ENCODE data around the gene AHNAK. TPM values are rescaled to one million over a fixed set of nuclear protein-coding genes. Genes with fewer than 3 reads are reported as not detected.

AHNAK gene
- total RNA-seq, 1 experiment from 2014 or later, result 73.0 TPM

- Histone ChIP-seq H3K27ac (ENCODE audit: low read depth, low read length, poor library complexity, severe bottlenecking) (no peak overlapping the region), H3K4me1 (ENCODE audit: insufficient read depth, low read length, poor library complexity, severe bottlenecking) (peaks cover 19% of the 10 kb centered on the region), H3K4me3 (ENCODE audit: low read depth, low read length, poor library complexity, severe bottlenecking) (no peak overlapping the region), H3K27me3 (replicated peaks; ENCODE audit: insufficient read depth, low read depth, low read length, poor library complexity) (no peaks in the 10 kb centered on the region), H3K9me3 (ENCODE audit: low read depth, low read length, poor library complexity, severe bottlenecking) (no peaks in the 10 kb centered on the region), H3K36me3 (ENCODE audit: insufficient read depth, low read length, poor library complexity, severe bottlenecking) (no peaks in the 10 kb centered on the region)
- no peak for DNase-seq (ENCODE audit: low spot score)
- BruUV-seq (replicated peaks), result no TSS peak
- ChIA-PET CTCF (interaction anchor here (0.5 to 1.5 kb wide), 2 partner anchors 15 to 120 kb away, joined by 4 read pairs; no protein-coding TSS in a partner anchor), POLR2A (ENCODE audit: low non-redundant PET) (no interaction called here)
- intact Hi-C loops (cut with micrococcal nuclease; ENCODE audit: unreplicated experiment), result loop anchor here (5.0 kb wide), 1 partner anchor 139 kb away; no protein-coding TSS in a partner anchor
- no peak for TF ChIP-seq EZH2 (IDR thresholded peaks at IDR 0.05; ENCODE audit: borderline replicate concordance, low read depth, low read length, poor library complexity, severe bottlenecking)
- TF ChIP-seq CTCF (conservative IDR thresholded peaks at IDR 0.05; ENCODE audit: low read depth, low read length), result no peak
Measured at GRCh38 chr11:62423012-62423411, 123.6 kb downstream of the AHNAK start.

- ChIA-PET CTCF (interaction anchor here (0.7 to 1.5 kb wide), 2 partner anchors 36 to 121 kb away, joined by 4 to 9 read pairs; no protein-coding TSS in a partner anchor), POLR2A (ENCODE audit: low non-redundant PET) (no interaction called here)
- H3K9me3 ChIP-seq (ENCODE audit: low read depth, low read length, poor library complexity, severe bottlenecking), result no peaks in the 10 kb centered on the region
- intact Hi-C loops (cut with micrococcal nuclease; ENCODE audit: unreplicated experiment), result loop anchor here (5.0 kb wide), 1 partner anchor 140 kb away; no protein-coding TSS in a partner anchor
- TF ChIP-seq EZH2 (IDR thresholded peaks at IDR 0.05; ENCODE audit: borderline replicate concordance, low read depth, low read length, poor library complexity, severe bottlenecking) (no peak), CTCF (conservative IDR thresholded peaks at IDR 0.05; ENCODE audit: low read depth, low read length) (no peak)
- DNase-seq (ENCODE audit: low spot score), result no peak
- H3K36me3 ChIP-seq (ENCODE audit: insufficient read depth, low read length, poor library complexity, severe bottlenecking), result no peaks in the 10 kb centered on the region
- no peak overlapping the region for H3K4me3 ChIP-seq (ENCODE audit: low read depth, low read length, poor library complexity, severe bottlenecking)
- BruUV-seq (replicated peaks), result no TSS peak
- H3K27ac ChIP-seq (ENCODE audit: low read depth, low read length, poor library complexity, severe bottlenecking), result no peak overlapping the region
- H3K27me3 ChIP-seq (replicated peaks; ENCODE audit: insufficient read depth, low read depth, low read length, poor library complexity), result no peaks in the 10 kb centered on the region
- H3K4me1 ChIP-seq (ENCODE audit: insufficient read depth, low read length, poor library complexity, severe bottlenecking), result peaks cover 19% of the 10 kb centered on the region
Measured at GRCh38 chr11:62421996-62422395, 124.6 kb downstream of the AHNAK start.

GRCh38 chr11:62420882-62421281, 125.7 kb downstream of the AHNAK start:
- CTCF ChIA-PET, result interaction anchor here (0.7 kb wide), 1 partner anchor 17 kb away, joined by 6 read pairs; no protein-coding TSS in a partner anchor
- Histone ChIP-seq H3K9me3 (ENCODE audit: low read depth, low read length, poor library complexity, severe bottlenecking) (no peaks in the 10 kb centered on the region), H3K4me1 (ENCODE audit: insufficient read depth, low read length, poor library complexity, severe bottlenecking) (peaks cover 19% of the 10 kb centered on the region), H3K36me3 (ENCODE audit: insufficient read depth, low read length, poor library complexity, severe bottlenecking) (no peaks in the 10 kb centered on the region), H3K27ac (ENCODE audit: low read depth, low read length, poor library complexity, severe bottlenecking) (no peak overlapping the region), H3K4me3 (ENCODE audit: low read depth, low read length, poor library complexity, severe bottlenecking) (no peak overlapping the region), H3K27me3 (replicated peaks; ENCODE audit: insufficient read depth, low read depth, low read length, poor library complexity) (no peaks in the 10 kb centered on the region)
- intact Hi-C loops (cut with micrococcal nuclease; ENCODE audit: unreplicated experiment), result loop anchor here (5.0 kb wide), 1 partner anchor 141 kb away; no protein-coding TSS in a partner anchor
- BruUV-seq (replicated peaks), result no TSS peak
- DNase-seq (ENCODE audit: low spot score), result no peak
- POLR2A ChIA-PET (ENCODE audit: low non-redundant PET), result no interaction called here
- TF ChIP-seq EZH2 (IDR thresholded peaks at IDR 0.05; ENCODE audit: borderline replicate concordance, low read depth, low read length, poor library complexity, severe bottlenecking) (no peak), CTCF (conservative IDR thresholded peaks at IDR 0.05; ENCODE audit: low read depth, low read length) (no peak)

Measured in A673 (cell line).